Keratinocyte (primary cell): ENCODE data around the gene ZNF649. TPM values are rescaled to one million over a fixed set of nuclear protein-coding genes. Genes with fewer than 3 reads are reported as not detected.

Experiments
- DNase-seq: peaks from one replicate; pipeline ENCODE4 v3.0.0-alpha.2; 2011; ENCODE audit warnings: low read depth, missing footprints, low spot score
- FAIRE-seq: peaks from 2 replicates; lab custom pipeline; 2011; peaks lifted over from hg19 to GRCh38; lab: Jason Lieb, UNC
- H2AFZ ChIP-seq: 2 replicates; pipeline ENCODE4 v1.6.0; 2012; ENCODE audit warnings: low read length, control low read depth, inconsistent platforms; ENCODE audit not compliant: control insufficient read depth
- H3K27ac ChIP-seq: 2 replicates; pipeline ENCODE4 v1.5.1; 2011; ENCODE audit warnings: low read length; ENCODE audit not compliant: control insufficient read depth, insufficient read depth
- H3K27me3 ChIP-seq: 3 replicates; pipeline ENCODE4 v1.6.0; 2011; ENCODE audit warnings: low read length; ENCODE audit not compliant: control insufficient read depth, insufficient read depth; ENCODE audit errors: extremely low read depth
- H3K36me3 ChIP-seq, 2 experiments: 2 replicates in 1 of 2; 3 replicates in 1 of 2; pipeline ENCODE4 v1.5.1; 2011; ENCODE audit warnings: low read length in 2 of 2, mild to moderate bottlenecking in 1 of 2; ENCODE audit not compliant: control insufficient read depth in 2 of 2, insufficient read depth in 2 of 2; ENCODE audit errors: extremely low read depth in 1 of 2
- H3K4me1 ChIP-seq: 3 replicates; pipeline ENCODE4 v1.5.1; 2011; ENCODE audit warnings: low read length; ENCODE audit not compliant: control insufficient read depth, insufficient read depth; ENCODE audit errors: extremely low read depth
- H3K4me2 ChIP-seq: 3 replicates; pipeline ENCODE4 v1.6.0; 2011; ENCODE audit warnings: low read depth, low read length; ENCODE audit not compliant: control insufficient read depth, insufficient read depth; ENCODE audit errors: extremely low read depth
- H3K4me3 ChIP-seq, 3 experiments: fragments of 200-600 bp in 1 of 3; sonication (generic) in 1 of 3; 2 replicates in 2 of 3; 3 replicates in 1 of 3; pipeline ENCODE4 v1.5.1; 2011 to 2016; ENCODE audit warnings: low read length in 3 of 3, mild to moderate bottlenecking in 3 of 3, control low read depth in 2 of 3, inconsistent platforms in 1 of 3, low read depth in 1 of 3, mixed read lengths in 1 of 3, mixed run types in 1 of 3, moderate library complexity in 1 of 3; ENCODE audit not compliant: control insufficient read depth in 2 of 3, insufficient read depth in 2 of 3; ENCODE audit errors: extremely low read depth in 1 of 3
- H3K79me2 ChIP-seq: 2 replicates; pipeline ENCODE4 v1.6.0; 2012; ENCODE audit warnings: low read length; ENCODE audit not compliant: control insufficient read depth, insufficient read depth
- H3K9ac ChIP-seq: 3 replicates; pipeline ENCODE4 v1.6.0; 2011; ENCODE audit warnings: low read length; ENCODE audit not compliant: control insufficient read depth, insufficient read depth; ENCODE audit errors: extremely low read depth
- H3K9me1 ChIP-seq: 3 replicates; pipeline ENCODE4 v1.6.0; 2011; ENCODE audit warnings: low read length; ENCODE audit not compliant: control insufficient read depth, insufficient read depth; ENCODE audit errors: extremely low read depth
- H3K9me3 ChIP-seq: 2 replicates; pipeline ENCODE4 v1.5.1; 2012; ENCODE audit warnings: low read depth, low read length; ENCODE audit not compliant: control insufficient read depth
- H4K20me1 ChIP-seq: 3 replicates; pipeline ENCODE4 v1.6.0; 2011; ENCODE audit warnings: low read length; ENCODE audit not compliant: control insufficient read depth, insufficient read depth; ENCODE audit errors: extremely low read depth
- CTCF ChIP-seq, 3 experiments: IDR thresholded peaks in 1 of 3; conservative IDR thresholded peaks in 1 of 3; optimal IDR thresholded peaks in 1 of 3; 2 replicates in 2 of 3; 3 replicates in 1 of 3; pipeline versions ENCODE3 to v1.5.1; 2011; ENCODE audit warnings: low read length in 3 of 3, mild to moderate bottlenecking in 3 of 3, moderate library complexity in 2 of 3, control low read depth in 1 of 3, inconsistent platforms in 1 of 3; ENCODE audit not compliant: insufficient read depth in 2 of 3; ENCODE audit errors: extremely low read depth in 1 of 3
- EZH2 ChIP-seq: IDR thresholded peaks from one replicate; pipeline ENCODE4 v1.6.1; 2012; ENCODE audit warnings: inconsistent platforms, mild to moderate bottlenecking, low read length, moderate library complexity
- dilution Hi-C: fragments of 300-500 bp; cut with MboI; formaldehyde crosslinking; loops from one replicate; pipeline ENCODE4 v1.7.0; 2020; ENCODE audit warnings: low sequenced_read_pairs; ENCODE audit not compliant: extremely low pct_ligation_motif_present
- polyA plus RNA-seq, 5 experiments: library from polyadenylated mRNA; depleted of rRNA in 3 of 5; stranded (reverse) in 3 of 5; stranded (forward) in 1 of 5; unstranded in 1 of 5; fragments of >200 nt; gene quantifications; 1 replicate in 1 of 5; 2 replicates in 3 of 5; 3 replicates in 1 of 5; pipeline versions ENCODE4 v1.2.1 to v1.2.3, GENCODE V29; 2011 to 2012; ENCODE audit warnings: missing spikeins in 2 of 5, low read depth in 1 of 5, low replicate concordance in 1 of 5

The ZNF649 gene
- polyA plus RNA-seq, 1 donor (not counting 4 experiments of a cell fraction or from before 2014, with no cell fraction given), result 6.5 TPM

DNA sequence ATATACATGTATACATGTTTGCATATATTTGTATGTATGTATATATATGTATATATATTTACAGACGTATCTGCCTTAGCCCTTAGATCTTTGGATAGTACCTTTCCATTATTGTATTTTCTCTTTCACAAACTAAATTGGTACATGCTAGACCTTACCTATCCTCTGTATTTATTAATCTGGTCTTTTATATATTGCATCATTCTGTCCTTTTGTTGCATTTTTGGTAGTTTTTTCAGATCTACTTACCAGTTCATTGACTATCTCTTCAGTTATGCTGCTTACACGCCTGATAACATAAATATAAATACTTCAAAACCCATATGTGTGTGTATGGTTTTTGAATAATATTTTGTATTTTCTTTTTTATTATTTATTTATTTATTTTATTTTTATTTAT lies 34.1 kb upstream of the ZNF649 start:
- FAIRE-seq, result no peak
- peaks cover 14 to 20% of the 10 kb centered on the region in 2 experiments for H3K36me3 ChIP-seq
- dilution Hi-C loops, result no loop called here

DNA sequence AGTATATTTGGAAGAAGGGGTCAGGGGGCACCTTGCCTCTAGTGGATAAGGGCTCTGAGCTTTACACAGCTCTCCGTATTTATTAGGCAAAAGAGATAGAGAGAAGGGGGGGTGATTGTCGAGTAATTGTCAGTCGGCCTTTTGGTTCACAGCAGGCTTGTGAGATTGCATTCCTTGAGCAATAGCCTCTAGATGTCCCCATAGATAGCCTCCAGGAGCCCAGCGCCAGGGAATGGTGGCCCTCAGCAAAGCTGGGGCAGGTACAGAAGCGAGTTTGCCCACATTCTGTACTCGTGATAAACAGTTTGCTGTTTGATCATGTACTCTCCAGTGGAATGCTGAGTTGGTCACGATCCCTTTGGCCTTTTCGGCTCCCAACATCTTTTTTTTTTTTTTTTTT lies 27.1 kb upstream of the ZNF649 start:
- Histone ChIP-seq H3K79me2 (peaks cover 12% of the 10 kb centered on the region), H3K27ac (no peak overlapping the region), H4K20me1 (no peaks in the 10 kb centered on the region), H3K36me3 (peaks cover 8% of the 10 kb centered on the region in 2 experiments), H3K9ac (no peak overlapping the region), H3K9me3 (no peaks in the 10 kb centered on the region), H3K9me1 (no peaks in the 10 kb centered on the region), H3K4me2 (no peak overlapping the region), H2AFZ (no peak overlapping the region), H3K27me3 (no peaks in the 10 kb centered on the region), H3K4me3 (no peak overlapping the region), H3K4me1 (peaks cover 3% of the 10 kb centered on the region)
- DNase-seq (no peak), FAIRE-seq (no peak)
- dilution Hi-C loops, result no loop called here
- TF ChIP-seq EZH2 (no peak), CTCF (optimal IDR thresholded peaks at IDR 0.05 in 1 of 3, IDR thresholded peaks at IDR 0.05 in 1 of 3, conservative IDR thresholded peaks at IDR 0.05 in 1 of 3; ENCODE audit: extremely low read depth in 1 of 3, insufficient read depth in 2 of 3, low read length in 3 of 3) (no peak)

More for the DNA sequence above, 34.1 kb upstream of the ZNF649 start:
- H3K9ac ChIP-seq, result no peak overlapping the region
- H2AFZ ChIP-seq, result no peak overlapping the region
- H3K4me3 ChIP-seq, result no peak overlapping the region
- no peaks in the 10 kb centered on the region for H3K27me3 ChIP-seq
- H3K4me1 ChIP-seq, result no peaks in the 10 kb centered on the region
- TF ChIP-seq CTCF (optimal IDR thresholded peaks at IDR 0.05 in 1 of 3, IDR thresholded peaks at IDR 0.05 in 1 of 3, conservative IDR thresholded peaks at IDR 0.05 in 1 of 3; ENCODE audit: extremely low read depth in 1 of 3, insufficient read depth in 2 of 3, low read length in 3 of 3) (no peak), EZH2 (no peak)
- H3K27ac ChIP-seq, result no peak overlapping the region
- H3K79me2 ChIP-seq, result no peaks in the 10 kb centered on the region
- no peaks in the 10 kb centered on the region for H4K20me1 ChIP-seq
- DNase-seq, result no peak
- no peak overlapping the region for H3K4me2 ChIP-seq
- H3K9me1 ChIP-seq, result no peaks in the 10 kb centered on the region
- peaks cover 19% of the 10 kb centered on the region for H3K9me3 ChIP-seq
